GM21825 (cell line): ENCODE data around the gene POTEM.
"Not testable (repeated sequence)": the region's sequence is repeated elsewhere in the genome, so short reads cannot be mapped to it uniquely, and the experiment has no call there.

Experiments used
- ATAC-seq: cut with Tn5 transposase; IDR thresholded peaks from one replicate; pipeline ENCODE4 v1.9.1; 2021; ENCODE audit warnings: mild to moderate bottlenecking, moderate library complexity; ENCODE audit not compliant: unreplicated experiment

POTEM gene

DNA sequence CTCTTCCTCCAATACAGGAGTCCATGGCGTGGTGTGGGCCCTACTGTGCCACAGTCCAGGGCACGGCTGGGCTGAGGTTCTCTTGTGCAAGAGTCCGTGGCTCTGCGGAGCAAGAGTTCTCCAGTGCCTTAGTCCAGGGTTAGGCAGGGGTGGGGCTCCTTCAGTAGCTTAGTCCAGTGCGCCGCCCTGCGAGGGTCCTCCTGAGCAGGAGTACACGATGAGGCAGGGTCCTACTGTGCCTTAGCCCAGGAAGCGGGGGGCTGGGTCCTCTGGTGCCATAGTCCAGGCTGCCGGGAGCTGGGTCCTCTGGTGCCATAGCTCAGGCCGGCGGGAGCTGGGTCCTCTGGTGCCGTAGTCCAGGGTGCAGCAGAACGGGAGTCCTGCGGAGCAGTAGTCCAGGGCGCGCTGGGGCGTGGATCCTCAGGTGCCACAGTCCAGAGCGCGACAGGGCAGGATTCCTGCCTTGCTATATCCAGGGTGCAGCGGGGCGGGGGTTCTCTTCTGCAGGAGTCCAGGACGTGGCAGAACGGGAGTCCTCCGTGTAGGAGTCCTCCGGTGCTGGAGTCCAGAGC is 69.7 kb downstream of the POTEM start:
- ATAC-seq: not testable (repeated sequence)

DNA sequence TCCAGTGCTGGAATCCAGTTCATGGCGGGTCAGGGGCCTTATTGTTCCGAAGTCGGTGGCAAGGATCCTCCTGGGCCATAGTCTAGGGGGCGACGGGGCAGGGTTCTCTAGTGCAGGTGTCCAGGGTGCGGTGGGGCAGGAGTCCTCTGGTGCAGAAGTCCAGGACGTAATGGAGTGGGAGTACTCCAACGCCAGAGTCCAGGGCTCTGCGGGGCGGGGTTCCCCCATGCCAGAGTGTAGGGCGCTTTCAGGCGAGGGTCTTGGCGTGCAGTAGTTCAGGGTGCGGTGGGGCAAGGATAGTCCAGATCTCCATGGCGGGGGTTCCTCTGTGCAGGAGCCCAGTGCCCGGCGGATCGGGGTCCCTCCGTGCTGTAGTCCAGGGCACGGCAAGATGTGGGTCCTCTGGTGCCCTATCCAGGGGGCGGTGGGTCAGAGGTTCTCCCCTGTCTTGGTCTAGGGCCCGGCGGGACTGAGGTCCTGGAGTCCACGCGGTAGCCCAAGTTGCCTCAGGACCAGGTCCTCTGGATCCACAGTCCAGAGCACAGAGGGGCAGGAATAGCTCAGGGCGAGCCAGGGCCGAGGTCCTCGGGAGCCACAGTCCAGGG is 70.9 kb downstream of the POTEM start:
- ATAC-seq: not testable (repeated sequence)

DNA sequence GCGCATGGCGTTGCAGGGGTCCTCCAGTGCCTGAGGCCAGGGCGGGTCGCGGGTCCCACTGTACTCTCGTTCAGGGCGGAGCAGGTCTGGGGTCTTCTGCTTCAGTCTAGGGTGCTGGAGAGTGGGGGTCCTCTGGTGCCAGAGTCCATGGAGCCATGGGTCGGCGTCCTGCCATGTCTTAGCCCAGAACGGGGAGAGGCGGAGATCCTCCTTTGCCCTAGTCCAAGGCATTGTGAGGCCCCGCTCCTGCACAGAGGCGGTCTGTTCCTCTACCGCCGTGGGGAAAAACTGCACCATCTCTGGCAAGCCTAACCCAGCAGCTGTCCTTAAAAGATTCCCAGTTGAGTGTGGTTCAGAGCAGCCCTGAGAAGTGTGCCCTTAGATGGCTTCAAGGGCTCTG is 71.6 kb downstream of the POTEM start:
- ATAC-seq: not testable (repeated sequence)

DNA sequence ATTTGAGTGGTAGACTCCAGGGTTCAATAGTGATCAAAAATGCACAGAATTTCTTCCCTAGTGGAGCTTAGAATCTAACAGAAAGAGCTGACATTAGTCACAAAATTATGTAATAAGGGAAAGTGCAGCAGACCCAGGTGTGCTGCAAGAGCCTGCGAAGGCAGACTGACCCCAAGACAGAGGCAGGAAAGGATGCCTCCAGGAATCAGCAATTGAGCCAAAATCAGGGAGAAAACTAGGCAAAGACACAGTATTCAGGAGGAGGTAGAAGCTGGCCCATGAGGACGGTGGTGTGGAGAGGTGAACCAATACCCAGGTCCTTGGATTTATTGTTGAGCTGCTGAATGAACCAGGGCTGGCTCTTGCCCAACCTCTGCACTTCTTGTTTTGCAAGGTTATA is 76.2 kb downstream of the POTEM start:
- not testable (repeated sequence) for ATAC-seq
